HFFc6 (cell line): Measurements from ENCODE around the gene SCIMP. TPM values are rescaled to one million over a fixed set of nuclear protein-coding genes. Genes with fewer than 3 reads are reported as not detected.

ENCODE experiments used
- DNase-seq: peaks from one replicate; pipeline ENCODE4 v3.0.0-alpha.2; 2018
- H3K27ac Mint-ChIP-seq: 2 replicates; pipeline ENCODE4 v1.8.0; 2020; ENCODE audit warnings: mild to moderate bottlenecking, mixed read lengths
- H3K27me3 Mint-ChIP-seq: 2 replicates; pipeline ENCODE4 v1.8.0; 2021; ENCODE audit warnings: mild to moderate bottlenecking, moderate library complexity, mixed read lengths; ENCODE audit not compliant: insufficient read depth
- H3K36me3 Mint-ChIP-seq: 2 replicates; pipeline ENCODE4 v1.8.0; 2021; ENCODE audit warnings: low read depth, mixed read lengths
- H3K4me1 Mint-ChIP-seq: 2 replicates; pipeline ENCODE4 v1.8.0; 2020; ENCODE audit warnings: low read depth, mixed read lengths
- H3K4me3 Mint-ChIP-seq: 2 replicates; pipeline ENCODE4 v1.8.0; 2020; ENCODE audit warnings: mild to moderate bottlenecking, moderate library complexity, mixed read lengths
- H3K9me3 Mint-ChIP-seq: 2 replicates; pipeline ENCODE4 v1.8.0; 2020; ENCODE audit warnings: mild to moderate bottlenecking, mixed read lengths
- CTCF ChIP-seq: fragments of 200-600 bp; sonication (generic); IDR thresholded peaks from 2 replicates; pipeline ENCODE4 v1.5.0; 2021; ENCODE audit warnings: antibody characterized with exemption, mild to moderate bottlenecking
- total RNA-seq, 6 experiments: library from RNA; stranded (reverse); fragmentation: NEBNext Ultra II Directional; extraction: Animal tissue kit (Norgen Biotek cat#: 25700); gene quantifications; 2 replicates in 1 of 6; 3 replicates in 5 of 6; pipeline ENCODE4 v1.2.3, GENCODE V29; 2021

SCIMP gene
- total RNA-seq, 6 experiments from 2014 or later, result not detected

GRCh38 chr17:5260542-5260941 is 25.9 kb upstream of the SCIMP start:
- Mint-ChIP-seq H3K4me3 (no peak overlapping the region), H3K36me3 (no peaks in the 10 kb centered on the region)

GRCh38 chr17:5257124-5257523 is 22.5 kb upstream of the SCIMP start:
- DNase-seq, result no peak
- no peak for TF ChIP-seq CTCF
- H3K36me3 Mint-ChIP-seq, result no peaks in the 10 kb centered on the region
- H3K27me3 Mint-ChIP-seq, result peaks cover 14% of the 10 kb centered on the region
- H3K4me3 Mint-ChIP-seq, result no peak overlapping the region
- no peaks in the 10 kb centered on the region for H3K9me3 Mint-ChIP-seq
- H3K27ac Mint-ChIP-seq, result no peak overlapping the region
- peaks cover 21% of the 10 kb centered on the region for H3K4me1 Mint-ChIP-seq

More at GRCh38 chr17:5260542-5260941, 25.9 kb upstream of the SCIMP start:
- Mint-ChIP-seq H3K4me1 (peaks cover 14% of the 10 kb centered on the region; the same call in 1 of the 2 replicates), H3K27ac (no peak overlapping the region), H3K27me3 (peaks cover 13% of the 10 kb centered on the region), H3K9me3 (no peaks in the 10 kb centered on the region)
- TF ChIP-seq CTCF, result no peak
- DNase-seq, result peak; percentile 10

- Mint-ChIP-seq H3K4me1 (peaks cover 14% of the 10 kb centered on the region), H3K4me3 (no peak overlapping the region), H3K27ac (no peak overlapping the region; the same call in 1 of the 2 replicates), H3K36me3 (no peaks in the 10 kb centered on the region), H3K27me3 (peaks cover 11% of the 10 kb centered on the region), H3K9me3 (no peaks in the 10 kb centered on the region)
- no peak for DNase-seq
- no peak for TF ChIP-seq CTCF
Observed at GRCh38 chr17:5254903-5255521, 20.4 kb upstream of the SCIMP start.

GRCh38 chr17:5254414-5254813 is 19.8 kb upstream of the SCIMP start:
- no peaks in the 10 kb centered on the region for H3K9me3 Mint-ChIP-seq
- H3K27ac Mint-ChIP-seq, result no peak overlapping the region
- H3K27me3 Mint-ChIP-seq, result peaks cover 10% of the 10 kb centered on the region
- no peaks in the 10 kb centered on the region for H3K36me3 Mint-ChIP-seq
- TF ChIP-seq CTCF, result no peak
- DNase-seq, result no peak
- H3K4me3 Mint-ChIP-seq, result no peak overlapping the region
- peaks cover 14% of the 10 kb centered on the region for H3K4me1 Mint-ChIP-seq

- no peak overlapping the region for H3K27ac Mint-ChIP-seq
- peak; percentile 80 for TF ChIP-seq CTCF
- H3K9me3 Mint-ChIP-seq, result no peaks in the 10 kb centered on the region
- H3K4me1 Mint-ChIP-seq, result peaks cover 6% of the 10 kb centered on the region; the same call in 1 of the 2 replicates
- DNase-seq, result peak; percentile 75
- H3K36me3 Mint-ChIP-seq, result no peaks in the 10 kb centered on the region
- H3K27me3 Mint-ChIP-seq, result peaks cover 4% of the 10 kb centered on the region
- peak overlapping the region; percentile 29 for H3K4me3 Mint-ChIP-seq
Observed at GRCh38 chr17:5249615-5250014, 15.0 kb upstream of the SCIMP start.
